Left lung (tissue), 10 donors: ENCODE data around the gene PCDHGC5. TPM values are rescaled to one million over a fixed set of nuclear protein-coding genes. Genes with fewer than 3 reads are reported as not detected.

ENCODE experiments used
- ATAC-seq: fragments of 200-7000 bp; cut with Tn5 transposase; one replicate; pipeline ENCODE4 v1.9.1; 2020; ENCODE audit warnings: moderate library complexity
- DNase-seq, 4 donors: peaks; one replicate each; pipeline ENCODE4 v3.0.0-alpha.2; 2013 to 2020
- H3K27ac ChIP-seq, 2 donors: fragments of 200-600 bp; sonication (generic) in 1 of 2; one replicate each; pipeline versions ENCODE4 v1.5.0 to v1.8.0; 2020 to 2021
- H3K27me3 ChIP-seq, 2 donors: fragments of 200-600 bp; sonication (generic) in 1 of 2; one replicate each; pipeline versions ENCODE4 v1.5.0 to v1.8.0; 2020 to 2021
- H3K36me3 ChIP-seq, 2 donors: fragments of 200-600 bp; sonication (generic) in 1 of 2; one replicate each; pipeline versions ENCODE4 v1.5.0 to v1.8.0; 2020 to 2021
- H3K4me1 ChIP-seq, 2 donors: fragments of 200-600 bp; one replicate each; pipeline ENCODE4 v1.8.0; 2021
- H3K4me3 ChIP-seq, 2 donors: fragments of 200-600 bp; sonication (generic) in 1 of 2; one replicate each; pipeline versions ENCODE4 v1.5.0 to v1.8.0; 2020 to 2021; ENCODE audit warnings: mild to moderate bottlenecking in 1 of 2
- H3K9me3 ChIP-seq, 2 donors: fragments of 200-600 bp; sonication (generic) in 1 of 2; one replicate each; pipeline versions ENCODE4 v1.5.0 to v1.8.0; 2020 to 2021
- CTCF ChIP-seq, 2 donors: fragments of 200-600 bp; sonication (generic) in 1 of 2; IDR thresholded peaks; one replicate each; pipeline versions ENCODE4 v1.5.0 to v1.8.0; 2021; ENCODE audit warnings: antibody characterized with exemption in 2 of 2
- intact Hi-C, 2 donors: fragments of 100-400 bp; cut with DNase I; formaldehyde crosslinking; loops; one replicate each; pipeline versions ENCODE4 v1.11.2 to v1.14.2; 2022
- polyA plus RNA-seq, 6 donors: library from polyadenylated mRNA; unstranded; fragments of 120-200 nt; gene quantifications; one replicate each; pipeline ENCODE4 v1.2.1, GENCODE V29; 2013; ENCODE audit not compliant: insufficient read length in 6 of 6
- total RNA-seq, 2 donors: library from RNA; stranded (reverse); fragmentation: NEBNext Ultra II Directional; extraction: Animal tissue kit (Norgen Biotek cat#: 25700); gene quantifications; one replicate each; pipeline ENCODE4 v1.2.1, GENCODE V29; 2021
- donor health status: DM: no; HTN: yes; CAD: no.
- donor health status: DM: no; HTN: no; CAD: no.

PCDHGC5 gene
- total and polyA plus RNA-seq, 8 donors = 1.1 to 1.9 (median 1.4) TPM

- Histone ChIP-seq H3K36me3 (peaks cover 0 to 45% of the 10 kb centered on the region in 2 donors), H3K4me1 (peaks cover 28 to 81% of the 10 kb centered on the region in 2 donors), H3K4me3 (peak overlapping the region; percentile 31 to 49), H3K27me3 (peaks cover 0 to 9% of the 10 kb centered on the region in 2 donors), H3K9me3 (no peaks in the 10 kb centered on the region), H3K27ac (peak overlapping the region; percentile 83 to 87)
- peak in 3 of 4 donors; percentile 79 to 94 (median 83) for DNase-seq
- peak; percentile 81 to 82 for TF ChIP-seq CTCF (IDR thresholded peaks at IDR 0.05)
- intact Hi-C loops = no loop called here
- peak; percentile 66 for ATAC-seq
These were observed 23.6 kb downstream of the PCDHGC5 start for GRCh38 chr5:141512390-141512910.

GRCh38 chr5:141512911-141513626 is 24.2 kb downstream of the PCDHGC5 start:
- no peak for TF ChIP-seq CTCF (IDR thresholded peaks at IDR 0.05)
- H3K4me1 ChIP-seq = peaks cover 25 to 81% of the 10 kb centered on the region in 2 donors
- ATAC-seq = peak; percentile 29
- H3K36me3 ChIP-seq = peaks cover 0 to 50% of the 10 kb centered on the region in 2 donors
- H3K4me3 ChIP-seq = peak overlapping the region; percentile 31 to 49
- no peaks in the 10 kb centered on the region for H3K9me3 ChIP-seq
- peak in 2 of 4 donors; percentile 59 to 80 for DNase-seq
- H3K27me3 ChIP-seq = peaks cover 0 to 9% of the 10 kb centered on the region in 2 donors
- H3K27ac ChIP-seq = peak overlapping the region; percentile 83 to 87
- intact Hi-C loops = no loop called here

- no peak for TF ChIP-seq CTCF (IDR thresholded peaks at IDR 0.05)
- H3K27me3 ChIP-seq = peaks cover 0 to 6% of the 10 kb centered on the region in 2 donors
- ATAC-seq = peak; percentile 57
- DNase-seq = peak; percentile 78 to 87 (median 84)
- intact Hi-C loops = no loop called here
- peak overlapping the region; percentile 83 to 87 for H3K27ac ChIP-seq
- peaks cover 0 to 57% of the 10 kb centered on the region in 2 donors for H3K36me3 ChIP-seq
- peak overlapping the region; percentile 31 to 49 for H3K4me3 ChIP-seq
- peaks cover 25 to 81% of the 10 kb centered on the region in 2 donors for H3K4me1 ChIP-seq
- H3K9me3 ChIP-seq = no peaks in the 10 kb centered on the region
These were observed 24.9 kb downstream of the PCDHGC5 start for GRCh38 chr5:141513627-141514329.

- peak overlapping the region in 1 of 2 donors; percentile 49 for H3K4me3 ChIP-seq
These were observed 25.7 kb downstream of the PCDHGC5 start for GRCh38 chr5:141514330-141515133.

More at GRCh38 chr5:141514330-141515133, 25.7 kb downstream of the PCDHGC5 start:
- no peaks in the 10 kb centered on the region for H3K9me3 ChIP-seq
- H3K36me3 ChIP-seq = peaks cover 0 to 64% of the 10 kb centered on the region in 2 donors
- peaks cover 21 to 80% of the 10 kb centered on the region in 2 donors for H3K4me1 ChIP-seq
- ATAC-seq = no peak
- no peaks in the 10 kb centered on the region for H3K27me3 ChIP-seq
- intact Hi-C loops = no loop called here
- DNase-seq = no peak
- peak overlapping the region; percentile 83 to 87 for H3K27ac ChIP-seq
- no peak for TF ChIP-seq CTCF (IDR thresholded peaks at IDR 0.05)
